Right atrium auricular region (tissue), 2 donors: ENCODE measurements around the gene PIGL. TPM values are rescaled to one million over a fixed set of nuclear protein-coding genes. Genes with fewer than 3 reads are reported as not detected.
"Not testable (repeated sequence)": the region's sequence is repeated elsewhere in the genome, so short reads cannot be mapped to it uniquely, and the experiment has no call there.

Source experiments
- DNase-seq: peaks from one replicate; pipeline ENCODE4 v3.0.0-alpha.2; 2019; ENCODE audit warnings: low spot score
- H3K27ac ChIP-seq, 2 donors: fragments of 200-600 bp; sonication (generic); 1 replicate in 1 of 2; 2 replicates in 1 of 2; pipeline ENCODE4 v1.5.1; 2016 to 2019
- H3K27me3 ChIP-seq, 2 donors: fragments of 200-600 bp; sonication (generic); one replicate each; pipeline versions ENCODE4 v1.5.1 to v1.6.0; 2017 to 2019
- H3K36me3 ChIP-seq: fragments of 200-600 bp; sonication (generic); one replicate; pipeline ENCODE4 v1.5.1; 2016
- H3K4me1 ChIP-seq, 2 donors: fragments of 200-600 bp; sonication (generic); one replicate each; pipeline versions ENCODE4 v1.5.1 to v1.6.0; 2017 to 2019
- H3K4me3 ChIP-seq, 2 donors: fragments of 200-600 bp; sonication (generic); 1 replicate in 1 of 2; 2 replicates in 1 of 2; pipeline ENCODE4 v1.5.1; 2017 to 2019; ENCODE audit warnings: mild to moderate bottlenecking in 1 of 2, moderate library complexity in 1 of 2
- H3K9me3 ChIP-seq, 2 donors: fragments of 200-600 bp; sonication (generic); one replicate each; pipeline ENCODE4 v1.5.1; 2019
- CTCF ChIP-seq, 2 donors: fragments of 200-600 bp; sonication (generic); IDR thresholded peaks; one replicate each; pipeline ENCODE4 v1.5.1; 2019; ENCODE audit warnings: antibody characterized with exemption in 2 of 2
- total RNA-seq, 2 donors: library from RNA; depleted of rRNA; stranded (reverse); fragments of >200 nt; gene quantifications; one replicate each; pipeline ENCODE4 v1.1.0, GENCODE V29; 2016

PIGL gene
- total RNA-seq, 2 donors from 2014 or later = 10.3 to 14.0 TPM

DNA sequence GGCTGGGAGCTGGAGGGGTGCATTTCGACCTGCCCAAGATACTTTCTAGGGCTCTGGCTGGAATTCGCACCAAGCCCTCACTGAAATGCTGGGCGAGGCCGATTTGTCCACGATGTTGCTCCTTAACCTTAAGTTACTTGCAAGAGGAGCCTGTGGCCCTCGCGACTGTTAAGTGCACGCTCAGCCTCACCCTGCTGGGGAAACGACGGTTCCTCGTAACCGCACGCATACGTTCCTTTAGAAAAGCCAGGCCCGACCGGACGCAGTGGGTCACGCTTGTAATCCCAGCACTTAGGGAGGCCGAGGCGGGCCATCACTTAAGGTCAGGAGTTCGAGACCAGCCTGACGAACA, 1.1 kb upstream of the PIGL start:
- Histone ChIP-seq H3K9me3 (no peaks in the 10 kb centered on the region), H3K27me3 (no peaks in the 10 kb centered on the region), H3K36me3 (no peaks in the 10 kb centered on the region), H3K27ac (peak overlapping the region; percentile 95), H3K4me1 (peaks cover 0 to 31% of the 10 kb centered on the region in 2 donors), H3K4me3 (peak overlapping the region; percentile 73 to 93)
- TF ChIP-seq CTCF (IDR thresholded peaks at IDR 0.05) = no peak
- DNase-seq = no peak

DNA sequence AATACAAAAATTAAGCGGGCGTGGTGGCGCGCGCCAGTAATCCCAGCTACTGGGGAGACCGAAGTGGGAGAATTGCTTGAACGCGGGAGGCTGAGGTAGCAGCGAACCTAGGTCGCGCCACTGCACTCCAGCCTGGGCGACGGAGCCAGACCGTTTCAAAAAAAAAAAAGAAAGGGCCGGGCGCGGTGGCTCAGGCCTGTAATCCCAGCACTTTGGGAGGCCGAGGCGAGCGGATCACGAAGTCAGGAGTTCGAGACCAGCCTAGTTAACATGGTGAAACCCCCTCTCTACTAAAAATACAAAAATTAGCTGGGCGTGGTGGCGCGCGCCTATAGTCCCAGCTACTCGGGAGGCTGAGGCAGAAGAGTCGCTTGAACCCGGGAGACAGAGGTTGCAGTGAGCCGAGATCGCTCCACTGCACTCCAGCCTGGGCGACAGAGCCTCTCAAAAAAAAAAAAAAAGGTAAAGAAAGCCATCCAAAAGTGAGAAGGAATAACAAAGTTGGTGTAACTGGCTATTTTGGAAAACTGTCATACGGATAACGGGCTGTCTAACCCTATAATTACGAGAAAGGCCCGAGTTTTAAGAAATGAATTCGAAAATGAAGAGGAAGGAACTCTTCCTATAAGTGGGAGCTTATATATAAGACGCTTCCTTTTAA, 539 bp upstream of the PIGL start:
- not testable (repeated sequence) for H3K27me3 ChIP-seq, H3K9me3 ChIP-seq, DNase-seq, H3K36me3 ChIP-seq
- Histone ChIP-seq H3K4me3 (peak overlapping the region; percentile 73 to 93), H3K27ac (peak overlapping the region; percentile 95), H3K4me1 (peaks cover 0 to 31% of the 10 kb centered on the region in 2 donors)

GRCh38 chr17:16222406-16222805, 5.4 kb downstream of the PIGL start:
- no peak for DNase-seq
- H3K27ac ChIP-seq = no peak overlapping the region
- H3K4me3 ChIP-seq = no peak overlapping the region
- no peak for TF ChIP-seq CTCF (IDR thresholded peaks at IDR 0.05)
- no peaks in the 10 kb centered on the region for H3K27me3 ChIP-seq
- H3K9me3 ChIP-seq = no peaks in the 10 kb centered on the region
- H3K36me3 ChIP-seq = no peaks in the 10 kb centered on the region
- peaks cover 0 to 6% of the 10 kb centered on the region in 2 donors for H3K4me1 ChIP-seq

- H3K36me3 ChIP-seq, DNase-seq, H3K4me3 ChIP-seq, H3K27ac ChIP-seq, H3K9me3 ChIP-seq, H3K27me3 ChIP-seq, H3K4me1 ChIP-seq: not testable (repeated sequence)
Observed at GRCh38 chr17:16229912-16230561, 13.0 kb downstream of the PIGL start.

GRCh38 chr17:16232391-16232790, 15.4 kb downstream of the PIGL start:
- Histone ChIP-seq H3K9me3 (no peaks in the 10 kb centered on the region), H3K27ac (no peak overlapping the region), H3K36me3 (no peaks in the 10 kb centered on the region), H3K27me3 (no peaks in the 10 kb centered on the region), H3K4me3 (no peak overlapping the region), H3K4me1 (no peaks in the 10 kb centered on the region)
- DNase-seq = no peak
- TF ChIP-seq CTCF (IDR thresholded peaks at IDR 0.05) = no peak

DNA sequence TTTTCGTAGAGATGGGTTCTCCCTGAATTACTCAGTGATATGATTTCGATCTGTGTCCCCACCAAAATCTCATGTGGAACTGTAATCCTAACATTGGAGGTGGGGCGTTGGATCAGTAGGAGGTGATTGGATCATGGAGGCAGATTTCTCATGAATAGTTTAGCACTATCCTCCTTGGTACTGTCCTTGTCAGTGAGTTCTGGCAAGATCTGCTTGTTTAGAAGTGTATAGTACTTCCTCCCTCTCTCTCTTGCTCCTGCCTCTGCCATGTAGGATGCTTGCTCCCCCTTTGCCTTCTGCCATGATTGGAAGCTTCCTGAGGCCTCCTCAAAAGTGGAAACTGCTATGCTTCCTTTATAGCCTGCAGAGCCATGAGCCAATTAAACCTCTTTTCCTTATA, 22.9 kb downstream of the PIGL start:
- Histone ChIP-seq H3K4me3 (no peak overlapping the region), H3K9me3 (no peaks in the 10 kb centered on the region), H3K4me1 (no peaks in the 10 kb centered on the region), H3K27ac (no peak overlapping the region), H3K27me3 (no peaks in the 10 kb centered on the region), H3K36me3 (no peaks in the 10 kb centered on the region)
- TF ChIP-seq CTCF (IDR thresholded peaks at IDR 0.05) = no peak
- DNase-seq = no peak

- Histone ChIP-seq H3K9me3 (no peaks in the 10 kb centered on the region), H3K4me3 (no peak overlapping the region), H3K27me3 (no peaks in the 10 kb centered on the region), H3K36me3 (no peaks in the 10 kb centered on the region), H3K27ac (no peak overlapping the region), H3K4me1 (no peaks in the 10 kb centered on the region)
- TF ChIP-seq CTCF (IDR thresholded peaks at IDR 0.05) = no peak
- no peak for DNase-seq
Observed at GRCh38 chr17:16241906-16242399, 24.9 kb downstream of the PIGL start.
